ENCODE results near the gene FGGY.

Gene FGGY

DNA sequence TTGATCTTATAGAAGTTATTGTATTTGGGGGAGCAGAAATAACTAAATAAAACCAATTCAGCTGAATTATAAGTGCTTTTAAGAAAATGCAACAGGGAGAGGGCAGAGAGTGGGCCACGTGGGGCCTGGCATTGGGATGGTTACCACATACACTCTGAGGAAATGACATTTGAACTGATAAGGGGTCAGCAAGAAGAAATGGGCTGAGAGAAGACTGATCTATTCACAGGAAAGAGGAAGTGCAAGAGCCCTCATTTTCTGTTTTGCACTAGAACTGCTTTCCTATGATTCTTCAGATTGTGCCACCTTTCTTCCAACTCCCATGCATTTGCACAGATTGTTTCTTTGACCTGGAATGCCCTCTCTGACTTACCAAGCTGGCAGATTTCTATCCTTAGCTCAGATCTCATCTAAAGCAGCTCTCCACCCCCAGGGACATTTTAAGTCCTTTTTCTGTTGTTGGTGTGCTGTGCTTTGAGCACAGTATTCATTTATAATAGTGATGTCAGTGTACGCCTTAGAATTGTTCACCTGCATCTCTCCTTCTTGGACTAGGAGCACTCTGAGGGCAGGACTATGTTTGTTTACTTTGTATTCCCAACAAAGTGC is 115.9 kb downstream of the FGGY start:
- DNase-seq (ENCODE audit: low read depth, low spot score), result no peak

DNA sequence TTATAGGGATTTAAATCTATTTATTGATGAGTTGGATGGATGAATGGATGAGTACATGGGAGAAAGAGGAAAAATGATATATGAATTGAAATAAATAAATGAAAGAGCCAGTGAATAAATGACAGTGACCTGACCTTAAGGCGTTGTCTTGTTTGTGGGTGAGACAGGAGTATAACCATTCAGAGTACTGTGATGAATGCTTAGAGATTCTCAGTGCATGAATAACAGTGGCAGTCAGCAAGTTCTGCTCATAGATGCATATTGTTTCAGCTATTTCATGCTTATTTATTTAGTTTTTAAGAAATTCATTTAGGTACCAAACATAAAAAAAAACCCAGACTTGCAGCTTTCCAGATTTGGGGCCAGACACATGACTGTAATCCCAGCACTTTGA is 116.4 kb downstream of the FGGY start:
- DNase-seq (ENCODE audit: low read depth, low spot score), result no peak

DNA sequence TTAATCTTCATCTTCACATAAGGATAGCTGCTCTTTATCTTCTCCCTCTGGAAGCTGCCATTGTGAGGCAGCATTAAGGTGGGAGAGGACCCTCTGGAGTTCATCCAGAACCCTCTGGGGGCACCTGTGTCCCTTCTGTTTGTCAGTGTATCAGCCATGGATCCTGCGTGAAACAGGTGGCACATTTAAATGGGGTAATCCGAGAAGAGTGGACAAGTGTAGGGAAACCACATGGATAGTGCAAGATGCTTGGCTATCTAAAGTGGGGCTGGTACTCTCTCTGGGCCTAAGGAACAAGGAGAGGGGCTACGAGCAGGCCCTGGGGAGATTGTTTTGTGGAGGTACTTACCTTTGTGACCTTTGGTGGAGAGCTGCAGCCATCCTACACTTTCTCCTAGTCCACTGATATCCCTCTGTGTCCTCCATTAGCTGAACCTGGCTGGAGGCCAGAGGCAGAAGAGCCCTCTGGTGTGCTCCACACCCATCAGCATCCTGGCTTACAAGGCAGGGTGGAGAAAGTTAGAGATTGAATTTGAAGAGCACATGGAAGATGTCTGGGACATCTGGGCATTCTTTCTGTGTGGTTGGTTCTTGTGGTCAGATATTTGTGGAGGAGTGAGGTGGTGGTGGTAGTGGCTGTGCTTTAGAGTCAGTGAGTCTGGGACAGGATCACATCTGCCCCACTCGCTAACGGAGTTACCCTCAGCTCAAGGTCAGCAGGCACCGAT is 117.7 kb downstream of the FGGY start:
- no peak for DNase-seq (ENCODE audit: low read depth, low spot score)

GRCh38 chr1:59415286-59415850 is 118.5 kb downstream of the FGGY start:
- DNase-seq (ENCODE audit: low read depth, low spot score), result no peak

DNA sequence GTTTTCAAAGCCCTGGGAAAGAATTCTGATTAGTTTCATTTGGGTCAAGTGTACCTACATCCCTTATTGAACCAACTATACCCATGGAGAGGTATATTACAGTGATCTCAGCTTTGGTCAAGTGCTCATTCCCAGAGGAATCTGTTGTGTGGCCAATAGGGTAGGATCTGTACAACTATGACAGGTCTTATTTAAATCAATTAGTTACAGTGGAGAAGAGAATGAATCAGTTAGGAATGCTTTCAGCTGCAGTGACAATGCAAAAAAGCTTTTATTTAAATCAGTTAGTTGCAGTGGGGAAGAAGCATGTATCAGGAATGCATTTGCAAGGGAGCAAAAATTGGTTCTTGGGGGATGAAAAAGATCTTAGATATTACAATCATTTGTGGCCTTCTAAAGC is 119.0 kb downstream of the FGGY start:
- DNase-seq (ENCODE audit: low read depth, low spot score), result no peak

DNA sequence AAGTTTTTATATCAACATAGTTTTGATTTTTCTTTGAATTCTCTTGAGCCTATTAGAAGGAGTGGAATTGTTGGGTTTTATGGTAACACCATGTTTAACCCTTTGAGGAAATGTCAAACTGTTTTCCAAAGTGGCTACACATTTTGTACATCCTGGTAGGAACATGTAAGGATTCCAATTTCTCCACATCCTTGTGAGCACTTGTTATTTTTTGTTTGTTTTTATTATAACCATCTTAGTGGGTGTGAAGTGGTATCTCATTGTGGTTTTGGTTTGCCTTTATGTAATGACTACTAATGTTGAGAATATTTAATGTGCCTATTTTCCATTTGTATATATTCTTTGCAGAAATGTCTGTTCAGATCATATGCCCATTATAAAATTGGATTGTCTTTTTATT is 120.5 kb downstream of the FGGY start:
- DNase-seq (ENCODE audit: low read depth, low spot score), result no peak

DNA sequence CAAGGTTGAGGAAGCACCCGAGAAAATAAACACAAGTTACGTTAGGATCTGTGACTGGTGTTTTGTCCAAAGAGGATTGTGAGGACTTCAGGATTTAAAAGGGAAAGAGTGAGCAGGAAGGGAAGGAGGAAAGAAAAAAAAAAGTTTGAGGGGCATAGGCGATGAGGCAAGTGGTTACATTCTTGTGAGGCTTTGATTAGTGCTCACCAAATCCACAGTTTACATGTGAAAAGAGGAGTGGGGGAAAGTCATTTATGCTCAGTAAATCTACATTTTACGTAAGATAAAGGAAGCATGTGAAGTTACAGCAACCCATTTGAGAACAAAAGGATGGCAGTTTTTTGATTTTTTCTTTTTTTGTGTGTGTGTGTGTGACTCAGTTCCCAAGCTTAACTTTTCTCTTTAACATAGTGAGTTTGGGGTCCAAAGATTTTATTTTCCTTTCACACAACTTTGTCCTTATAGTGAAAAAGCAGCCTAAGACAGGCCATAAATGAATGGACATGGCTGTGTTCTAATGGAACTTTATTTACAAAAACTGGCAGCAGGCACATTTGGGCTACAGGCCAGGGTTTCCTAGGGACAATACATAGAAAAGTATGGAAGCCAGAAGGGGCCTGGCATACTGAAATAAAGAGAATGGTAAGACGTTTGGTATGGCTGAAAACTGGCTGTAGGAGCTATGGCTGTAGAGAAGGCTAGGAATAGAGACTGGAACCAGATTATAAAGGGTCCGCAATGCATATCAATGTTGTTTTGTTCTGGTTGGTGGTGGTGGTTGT is 121.7 kb downstream of the FGGY start:
- DNase-seq (ENCODE audit: low read depth, low spot score), result no peak

DNA sequence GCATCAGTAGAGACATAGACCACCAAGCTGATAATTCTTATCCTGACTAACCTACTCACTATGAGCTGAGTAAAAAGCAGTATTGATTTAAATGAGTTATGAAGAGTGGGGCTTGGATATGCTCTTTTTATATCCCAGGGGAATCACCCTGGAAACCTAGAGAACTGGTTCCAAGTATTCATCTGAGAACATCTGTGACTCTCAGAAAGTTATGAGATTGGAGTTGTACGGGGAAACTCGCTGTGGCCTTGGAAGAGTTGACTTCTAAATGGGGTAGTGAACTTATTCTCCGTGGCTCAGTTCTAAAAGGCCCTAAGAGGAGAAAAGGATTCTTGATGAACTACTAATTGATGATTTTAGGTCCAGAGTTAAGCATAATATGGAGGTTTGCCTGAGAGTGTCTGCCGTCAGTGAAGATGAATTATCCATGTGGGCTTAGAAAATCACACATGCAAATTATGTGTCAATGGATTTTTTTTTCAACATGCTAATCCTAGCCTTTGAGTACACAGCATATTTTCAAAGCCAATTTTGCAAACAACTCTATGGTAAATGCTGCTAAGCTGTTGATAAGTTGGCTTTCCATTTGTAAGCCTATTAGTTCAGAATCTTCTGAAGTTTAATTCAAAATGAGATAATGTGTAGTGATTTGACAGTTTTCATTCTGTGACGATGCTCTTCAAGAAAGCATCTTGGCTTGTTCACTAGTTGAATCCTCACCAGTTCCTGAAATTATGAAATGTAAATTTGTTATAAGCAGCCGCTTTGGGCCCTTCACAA is 122.7 kb downstream of the FGGY start:
- DNase-seq (ENCODE audit: low read depth, low spot score), result no peak

DNA sequence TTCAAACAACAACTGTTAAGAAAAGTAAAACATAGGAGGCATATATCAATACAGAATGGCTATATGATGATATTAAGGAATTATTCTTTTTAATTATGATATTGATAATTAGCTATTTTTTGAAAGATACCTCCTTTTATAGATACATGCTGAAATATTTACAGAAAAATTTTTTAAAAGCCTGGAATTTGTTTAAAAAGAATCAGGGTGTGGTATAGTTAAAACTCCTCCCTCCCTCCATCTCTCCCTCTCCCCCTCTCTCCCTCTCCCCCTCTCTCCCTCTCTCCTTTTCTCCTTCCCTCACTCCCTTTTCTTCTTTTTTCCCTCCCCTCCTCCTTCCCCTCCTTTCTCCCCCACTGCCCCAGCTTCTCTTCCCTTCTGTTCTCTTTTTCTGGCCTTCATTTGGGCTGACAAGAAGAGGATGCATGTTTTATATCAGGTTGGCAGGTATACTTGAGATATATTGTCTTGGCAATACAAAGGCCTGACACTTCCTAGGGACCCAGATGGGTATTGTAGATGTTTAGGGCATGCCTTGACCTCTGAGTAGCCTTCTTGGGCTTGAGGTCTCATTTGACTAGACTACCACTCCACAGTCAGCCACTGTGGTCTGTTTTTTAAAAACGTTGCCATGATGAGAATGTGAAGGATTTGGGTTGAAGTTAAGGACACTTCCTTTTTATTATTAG is 124.5 kb downstream of the FGGY start:
- no peak for DNase-seq (ENCODE audit: low read depth, low spot score)

DNA sequence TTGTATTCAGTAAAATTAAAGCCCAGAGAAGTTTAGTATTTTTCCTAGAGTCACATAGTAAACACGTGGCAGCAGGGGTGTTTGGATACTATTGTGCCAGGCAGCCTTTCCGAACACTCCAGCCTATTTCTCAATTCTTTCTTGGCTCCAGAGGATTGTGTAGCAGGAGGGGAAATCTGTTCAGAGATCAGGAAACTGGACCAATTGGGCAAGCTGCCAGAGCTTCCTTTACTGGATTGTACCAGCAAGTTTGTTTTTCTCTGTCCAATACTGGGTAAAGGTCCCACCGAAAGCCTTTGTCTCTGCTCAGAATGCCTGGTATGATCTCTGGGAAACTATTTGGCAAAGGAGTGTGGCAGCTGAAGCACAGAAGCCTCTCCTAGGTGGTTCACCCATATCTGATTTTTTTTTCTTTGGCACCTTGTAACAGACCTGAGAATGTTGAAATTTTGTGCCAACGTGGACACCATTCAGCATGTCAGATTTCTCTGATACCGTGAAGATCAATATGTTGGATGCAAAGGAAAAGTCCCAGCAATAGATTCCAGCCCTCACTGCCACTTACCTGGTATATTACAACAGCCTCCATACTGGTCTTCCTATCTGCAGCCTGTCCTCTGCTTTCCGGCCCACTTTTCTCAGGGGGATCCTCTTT is 126.2 kb downstream of the FGGY start:
- DNase-seq (ENCODE audit: low read depth, low spot score), result no peak

DNA sequence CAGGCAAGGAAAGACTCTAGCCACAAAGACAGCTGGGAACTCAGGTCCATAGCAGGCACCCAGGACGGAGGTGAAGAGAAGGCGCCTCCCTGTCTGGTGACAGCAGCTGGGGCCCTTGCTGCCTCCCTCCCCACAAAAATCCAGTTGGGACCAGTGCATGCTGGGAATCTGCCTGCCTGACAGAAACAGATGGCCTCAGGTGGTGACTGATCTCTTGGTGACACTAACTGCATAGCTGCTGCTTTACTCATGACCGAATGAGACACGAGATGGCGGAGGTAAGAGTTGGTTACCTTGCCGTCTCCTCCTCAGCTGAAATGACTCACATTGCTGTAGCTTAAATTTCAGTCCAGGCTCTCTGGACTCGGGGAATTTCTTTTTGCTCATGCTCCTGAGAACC is 130.3 kb downstream of the FGGY start:
- DNase-seq (ENCODE audit: low read depth, low spot score), result no peak

DNA sequence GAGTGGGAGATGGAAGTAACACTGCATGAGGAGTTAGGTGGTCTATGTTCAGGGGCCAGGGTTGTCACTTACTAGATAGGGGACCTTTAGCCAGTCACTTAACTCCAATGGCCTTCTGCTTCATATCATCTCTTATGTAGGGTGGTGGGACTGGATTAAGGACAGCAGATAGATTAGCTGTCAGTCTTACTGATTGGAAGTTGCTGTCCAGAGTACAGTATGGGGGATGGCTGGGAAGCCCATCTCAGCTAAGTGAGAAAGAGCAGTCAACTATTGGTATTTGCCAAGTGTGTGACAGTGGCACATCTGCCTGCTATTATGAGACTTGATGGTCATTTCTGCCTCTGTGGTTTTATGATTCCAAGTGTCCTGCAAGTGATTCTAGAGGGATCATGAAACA is 130.9 kb downstream of the FGGY start:
- no peak for DNase-seq (ENCODE audit: low read depth, low spot score)

DNA sequence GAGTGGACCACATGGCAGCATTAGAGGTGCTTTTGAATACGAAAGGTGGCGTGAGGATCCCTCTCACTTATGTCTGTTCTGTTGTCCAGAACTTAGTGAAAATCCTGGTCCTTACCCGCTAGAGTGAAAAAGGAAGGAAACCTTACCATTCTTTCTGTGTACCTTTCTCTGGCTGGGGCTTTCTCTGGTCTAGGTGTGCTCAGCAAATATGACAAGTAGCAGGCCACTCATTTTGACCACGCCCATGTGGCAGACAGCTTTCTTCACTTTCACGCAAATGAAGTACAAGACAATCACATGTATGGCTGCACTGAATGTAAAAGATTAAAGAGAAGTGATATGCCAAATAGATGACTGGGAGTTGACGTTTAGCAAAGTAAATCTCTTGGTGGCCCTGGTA is 131.9 kb downstream of the FGGY start:
- no peak for DNase-seq (ENCODE audit: low read depth, low spot score)

DNA sequence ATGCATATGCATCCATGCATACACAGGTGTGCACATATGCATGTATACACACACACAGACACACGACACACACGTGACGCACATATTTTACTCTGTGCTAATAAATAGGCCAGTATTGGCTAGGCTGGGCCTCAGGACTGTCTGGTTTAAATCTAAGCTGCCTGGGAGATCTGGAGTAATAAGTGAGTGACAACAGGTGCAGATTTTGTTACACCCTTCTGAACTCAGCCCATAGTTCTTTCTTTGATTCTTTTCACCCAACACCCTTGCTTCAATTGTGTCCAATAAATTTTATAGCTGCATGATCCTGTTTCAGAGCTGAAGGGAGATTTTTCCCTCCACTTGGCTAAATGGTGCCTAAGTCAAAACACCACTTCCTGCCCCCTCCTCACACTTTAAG is 132.8 kb downstream of the FGGY start:
- DNase-seq (ENCODE audit: low read depth, low spot score), result no peak

DNA sequence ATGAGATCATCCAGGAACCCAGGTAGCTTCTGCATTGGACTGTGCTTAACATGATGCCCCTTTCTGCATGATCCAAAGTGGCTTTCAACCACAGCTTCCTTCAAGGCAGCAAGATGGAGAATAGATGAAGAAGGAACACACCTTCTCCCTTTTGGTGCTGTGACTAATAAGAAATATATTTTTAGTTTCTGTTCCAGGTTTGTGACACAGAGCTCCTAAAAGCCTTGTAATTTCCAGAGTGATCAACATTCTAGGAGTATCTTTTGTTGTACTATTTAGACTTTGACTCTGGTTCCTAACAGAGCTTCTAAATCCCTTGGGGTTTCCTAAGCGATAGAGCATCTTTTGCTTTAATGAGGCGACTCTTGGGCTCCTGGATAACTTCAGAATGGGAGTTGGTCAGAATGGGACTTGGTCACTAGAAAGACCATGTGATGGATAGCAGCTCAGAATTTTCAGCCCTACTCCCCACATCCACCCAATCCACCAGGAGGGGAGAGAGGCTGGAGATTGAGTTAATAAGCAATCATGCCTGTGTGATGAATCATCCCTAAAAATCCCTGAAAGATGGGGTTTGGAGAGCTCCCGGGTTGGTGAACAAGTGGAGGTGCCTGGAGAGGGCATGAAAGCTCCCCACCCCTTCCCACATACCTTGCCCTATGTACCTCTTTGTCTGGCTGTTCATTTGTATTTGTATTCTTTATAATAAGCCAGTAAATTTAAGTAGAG is 134.8 kb downstream of the FGGY start:
- no peak for DNase-seq (ENCODE audit: low read depth, low spot score)

DNA sequence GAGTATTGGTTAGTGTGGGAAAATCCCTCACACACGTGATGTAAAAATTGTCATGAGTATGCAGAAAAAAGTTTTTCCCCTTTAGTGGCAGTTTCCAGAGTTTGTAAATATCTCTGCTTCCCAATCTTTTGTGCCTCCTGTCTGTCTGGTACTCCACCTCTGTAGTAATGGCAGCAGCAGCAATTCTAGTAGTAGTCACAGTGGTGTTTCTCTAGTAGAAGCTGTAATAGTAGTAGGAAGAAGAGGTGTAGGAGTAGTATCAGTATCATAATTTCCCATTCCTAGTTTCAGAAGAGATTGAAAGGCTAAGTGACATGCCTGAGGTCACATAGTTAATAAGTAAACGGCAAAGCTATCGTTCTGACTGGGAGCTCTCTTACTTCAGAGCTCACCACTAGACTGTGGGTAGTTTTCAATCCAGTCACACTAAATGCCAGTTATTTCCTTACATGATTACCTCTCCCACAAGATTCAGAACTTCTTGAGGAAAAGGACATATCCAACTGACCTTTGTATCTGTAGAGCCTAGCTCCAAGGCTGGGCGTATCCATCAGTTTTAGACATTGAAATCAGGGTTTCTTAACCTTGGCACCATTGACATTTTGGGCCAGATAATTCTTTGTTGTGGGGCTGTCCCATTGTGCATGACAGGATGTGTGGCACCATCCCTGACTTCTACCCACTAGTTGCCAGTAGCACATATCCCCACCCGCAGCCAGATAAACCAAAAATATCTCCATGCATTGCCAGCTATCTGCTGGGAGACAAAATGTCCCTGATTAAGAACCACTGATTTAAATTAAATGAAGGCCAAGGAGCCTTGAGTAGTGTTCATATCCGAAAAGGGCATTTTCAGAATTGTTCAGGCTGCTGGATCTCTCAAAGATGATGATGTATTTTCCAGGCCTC is 135.9 kb downstream of the FGGY start:
- no peak for DNase-seq (ENCODE audit: low read depth, low spot score)

GRCh38 chr1:59433440-59433813 is 136.5 kb downstream of the FGGY start:
- no peak for DNase-seq (ENCODE audit: low read depth, low spot score)

DNA sequence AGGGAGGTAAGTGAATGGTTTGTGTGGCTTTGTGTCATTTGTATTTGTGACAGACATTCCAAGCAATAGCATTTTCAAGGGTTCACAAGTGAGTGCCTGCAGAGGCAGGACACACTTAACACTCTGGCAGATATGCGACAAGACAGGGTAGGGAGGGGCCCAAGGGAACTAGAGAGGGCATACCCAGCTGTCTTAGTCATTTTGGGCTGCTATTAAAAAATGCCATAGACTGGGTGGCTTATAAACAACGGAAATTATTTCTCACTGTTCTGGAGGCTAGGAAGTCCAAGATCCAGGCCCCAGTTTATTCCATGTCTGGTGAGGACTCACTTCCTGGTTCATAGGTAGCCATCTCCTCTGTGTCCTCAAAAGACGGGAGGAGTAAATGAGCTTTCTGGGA is 137.4 kb downstream of the FGGY start:
- no peak for DNase-seq (ENCODE audit: low read depth, low spot score)

- DNase-seq (ENCODE audit: low read depth, low spot score), result no peak
These were observed 139.7 kb downstream of the FGGY start for GRCh38 chr1:59436637-59437036.
